Stomach (tissue), 9 donors: ENCODE measurements around the gene ESPL1. TPM values are rescaled to one million over a fixed set of nuclear protein-coding genes. Genes with fewer than 3 reads are reported as not detected.
A peak's percentile ranks its signal among the peaks of the same experiment; 100 is the strongest.

Experiments used
- DNase-seq, 2 donors: peaks; one replicate each; pipeline versions ENCODE4 v3.0.0 to v3.0.0-alpha.2; 2013 to 2019
- H3K27ac ChIP-seq, 5 donors: fragments of 200-600 bp in 4 of 5; sonication (generic) in 4 of 5; one replicate each; pipeline ENCODE4 v1.5.1; 2013 to 2019; ENCODE audit warnings: mild to moderate bottlenecking in 1 of 5, moderate library complexity in 1 of 5
- H3K27me3 ChIP-seq, 3 donors: fragments of 200-600 bp; sonication (generic); one replicate each; pipeline ENCODE4 v1.5.1; 2017 to 2019; ENCODE audit warnings: mixed run types in 1 of 3
- H3K36me3 ChIP-seq, 4 donors: fragments of 200-600 bp; sonication (generic); 1 replicate in 3 of 4; 2 replicates in 1 of 4; pipeline ENCODE4 v1.5.1; 2016 to 2019
- H3K4me1 ChIP-seq, 4 donors: fragments of 200-600 bp; sonication (generic); one replicate each; pipeline ENCODE4 v1.5.1; 2016 to 2019
- H3K4me3 ChIP-seq, 4 donors: fragments of 200-600 bp; sonication (generic) in 3 of 4; one replicate each; pipeline ENCODE4 v1.5.1; 2016 to 2019; ENCODE audit warnings: mild to moderate bottlenecking in 1 of 4
- H3K9me3 ChIP-seq, 4 donors: fragments of 200-600 bp; sonication (generic); one replicate each; pipeline ENCODE4 v1.5.1; 2016 to 2019
- EP300 ChIP-seq: sonication (generic); formaldehyde crosslinking; IDR thresholded peaks from one replicate; pipeline ENCODE4 v1.6.1; 2017; ENCODE audit warnings: antibody characterized with exemption
- POLR2A ChIP-seq, 4 donors: fragments of 450-650 bp; IDR thresholded peaks; one replicate each; pipeline ENCODE4 v1.6.1; 2016; ENCODE audit warnings: antibody characterized with exemption in 4 of 4, control low read depth in 2 of 4, mild to moderate bottlenecking in 1 of 4, moderate library complexity in 1 of 4
- POLR2AphosphoS5 ChIP-seq, 3 donors: sonication (generic); formaldehyde crosslinking; IDR thresholded peaks; one replicate each; pipeline ENCODE4 v1.6.1; 2016; ENCODE audit warnings: antibody characterized with exemption in 3 of 3
- WGBS, 5 donors: extraction: QIAGEN DNeasy Blood & Tissue Kit in 3 of 5; methylation state at CpG; one replicate each; pipeline versions ENCODE4 v1.1.5 to v1.1.7; 2013 to 2018; 5-methylcytosine and 5-hydroxymethylcytosine counted together
- intact Hi-C: fragments of 100-400 bp; cut with DNase I; formaldehyde crosslinking; loops from one replicate; pipeline ENCODE4 v1.15.1; 2023; ENCODE audit warnings: low total_unique reads
- polyA plus RNA-seq, 3 donors: library from polyadenylated mRNA; stranded (reverse); fragments of 200-250 nt; gene quantifications; one replicate each; pipeline ENCODE4 v1.2.3, GENCODE V29; 2013
- total RNA-seq, 5 donors: library from RNA; depleted of rRNA; stranded (reverse); fragments of >200 nt; gene quantifications; one replicate each; pipeline versions ENCODE4 v1.1.0 to v1.2.3, GENCODE V29; 2014 to 2016
- TF ChIP-seq, protein P1 (sequence below), 7 experiments: fragments of 450-650 bp in 4 of 7; fragments of 200-600 bp in 3 of 7; sonication (generic) in 3 of 7; IDR thresholded peaks; one replicate each; pipeline ENCODE4 v1.5.1; 2016 to 2019; ENCODE audit warnings: antibody characterized with exemption in 7 of 7, control low read depth in 2 of 7, mild to moderate bottlenecking in 1 of 7
- donor health status: healthy with polysubstance abuse.
- donor health status: Bipolar disorder and iron deficiency.
- donor health status: healthy.

The ESPL1 gene
- total and polyA plus RNA-seq, 8 donors = 0.15 to 43.2 (median 5.3) TPM

DNA sequence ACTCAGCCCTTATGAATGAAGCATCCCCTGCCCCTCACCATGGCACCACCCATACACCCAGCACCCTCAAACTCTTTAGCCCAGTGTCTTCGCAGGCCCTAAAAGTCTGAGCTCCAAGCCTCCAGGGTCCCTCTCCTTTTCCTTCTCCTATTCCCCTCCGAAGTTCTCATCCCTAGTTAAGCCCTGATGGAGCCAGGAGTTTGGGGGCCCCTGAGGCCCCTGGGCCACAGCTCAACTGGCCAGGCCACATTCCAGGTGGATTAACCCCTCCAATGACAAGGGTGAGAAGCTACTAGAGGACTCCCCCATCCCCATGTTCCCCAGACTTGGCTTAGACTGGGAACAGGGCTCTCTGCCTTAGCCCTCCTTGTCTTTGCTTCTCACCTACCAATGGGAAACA lies 38.6 kb upstream of the ESPL1 start:
- H3K4me1 ChIP-seq = peaks cover 35 to 84% (median 64%) of the 10 kb centered on the region in 4 donors
- H3K4me3 ChIP-seq = no peak overlapping the region
- DNase-seq = no peak
- peaks cover 0 to 12% (median 0%) of the 10 kb centered on the region in 3 donors for H3K27me3 ChIP-seq
- intact Hi-C loops = no loop called here
- H3K36me3 ChIP-seq = peaks cover 6 to 26% (median 16%) of the 10 kb centered on the region in 4 donors
- TF ChIP-seq, protein P1, sequence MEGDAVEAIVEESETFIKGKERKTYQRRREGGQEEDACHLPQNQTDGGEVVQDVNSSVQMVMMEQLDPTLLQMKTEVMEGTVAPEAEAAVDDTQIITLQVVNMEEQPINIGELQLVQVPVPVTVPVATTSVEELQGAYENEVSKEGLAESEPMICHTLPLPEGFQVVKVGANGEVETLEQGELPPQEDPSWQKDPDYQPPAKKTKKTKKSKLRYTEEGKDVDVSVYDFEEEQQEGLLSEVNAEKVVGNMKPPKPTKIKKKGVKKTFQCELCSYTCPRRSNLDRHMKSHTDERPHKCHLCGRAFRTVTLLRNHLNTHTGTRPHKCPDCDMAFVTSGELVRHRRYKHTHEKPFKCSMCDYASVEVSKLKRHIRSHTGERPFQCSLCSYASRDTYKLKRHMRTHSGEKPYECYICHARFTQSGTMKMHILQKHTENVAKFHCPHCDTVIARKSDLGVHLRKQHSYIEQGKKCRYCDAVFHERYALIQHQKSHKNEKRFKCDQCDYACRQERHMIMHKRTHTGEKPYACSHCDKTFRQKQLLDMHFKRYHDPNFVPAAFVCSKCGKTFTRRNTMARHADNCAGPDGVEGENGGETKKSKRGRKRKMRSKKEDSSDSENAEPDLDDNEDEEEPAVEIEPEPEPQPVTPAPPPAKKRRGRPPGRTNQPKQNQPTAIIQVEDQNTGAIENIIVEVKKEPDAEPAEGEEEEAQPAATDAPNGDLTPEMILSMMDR (IDR thresholded peaks at IDR 0.05) = no peak
- TF ChIP-seq POLR2AphosphoS5 (IDR thresholded peaks at IDR 0.05) = no peak
- no peak for TF ChIP-seq EP300
- no peak for TF ChIP-seq POLR2A (IDR thresholded peaks at IDR 0.05)
- H3K9me3 ChIP-seq = no peaks in the 10 kb centered on the region
- H3K27ac ChIP-seq = peak overlapping the region in 3 of 5 donors; percentile 19 to 90 (median 89)
- 85 to 93% (median 87%) methylated on average over 2 of the region's 2 CpGs for WGBS, 5 donors

DNA sequence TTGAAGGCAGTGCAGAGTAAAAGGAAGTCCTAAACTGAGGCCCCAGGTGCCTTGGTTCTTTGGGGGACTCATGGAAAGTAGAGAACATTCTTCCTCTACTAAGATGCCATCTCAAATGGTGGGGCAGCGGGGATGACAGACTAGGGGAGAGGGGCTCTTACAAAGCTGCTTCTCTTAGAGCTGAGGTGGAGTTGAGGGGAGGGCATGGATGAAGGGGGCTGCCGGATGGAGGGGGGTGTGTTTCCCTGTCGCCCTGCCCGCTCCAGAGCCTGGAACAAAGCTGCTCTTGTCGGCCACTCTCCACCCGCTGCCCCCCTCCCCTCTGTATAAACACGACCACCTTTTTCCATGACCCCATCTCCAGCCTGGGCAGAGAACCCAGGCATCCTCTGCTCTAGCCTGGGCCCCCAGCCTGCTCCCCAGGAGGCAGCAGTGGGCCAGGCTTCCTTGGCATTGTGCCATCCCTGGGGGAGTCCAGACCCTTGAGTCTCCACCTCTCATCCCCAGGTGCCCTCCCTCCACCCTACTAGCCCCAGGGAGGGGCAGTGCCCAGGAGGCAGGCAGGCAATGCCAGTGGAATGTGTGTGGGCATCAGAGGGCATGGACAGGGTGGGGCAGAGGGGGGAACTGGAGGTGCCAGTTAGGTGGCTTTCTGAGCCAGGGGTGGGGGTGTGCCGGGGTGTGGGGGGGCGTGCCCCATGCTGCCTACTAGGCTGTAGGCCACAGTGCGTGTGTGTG lies 37.8 kb upstream of the ESPL1 start:
- WGBS, 5 donors = 36 to 74% (median 47%) methylated on average over 5 to 10 of the region's 10 CpGs
- Histone ChIP-seq H3K4me1 (peaks cover 28 to 77% (median 57%) of the 10 kb centered on the region in 4 donors), H3K36me3 (peaks cover 6 to 26% (median 16%) of the 10 kb centered on the region in 4 donors), H3K4me3 (peak overlapping the region in 3 of 4 donors; percentile 9 to 68 (median 57)), H3K27ac (peak overlapping the region; percentile 67 to 90 (median 89)), H3K27me3 (peaks cover 0 to 12% (median 0%) of the 10 kb centered on the region in 3 donors), H3K9me3 (no peaks in the 10 kb centered on the region)
- TF ChIP-seq POLR2AphosphoS5 (IDR thresholded peaks at IDR 0.05) = peak in 2 of 3 donors; percentile 17 to 56
- TF ChIP-seq, protein P1 (IDR thresholded peaks at IDR 0.05) = no peak
- no peak for TF ChIP-seq POLR2A (IDR thresholded peaks at IDR 0.05)
- intact Hi-C loops = no loop called here
- DNase-seq = peak; percentile 77 to 78

DNA sequence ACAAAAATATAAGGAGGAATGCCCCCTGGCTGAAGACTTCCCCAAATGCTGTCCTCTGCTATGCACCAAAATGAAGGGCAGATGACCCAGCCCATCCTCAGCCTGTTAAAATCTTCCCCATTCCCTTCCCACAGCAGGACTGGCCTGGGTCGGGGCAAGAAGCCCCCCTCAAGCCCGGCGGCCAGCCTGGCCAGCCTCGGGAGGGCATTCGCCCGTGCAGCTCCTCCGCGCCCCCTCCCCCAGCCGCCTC lies 36.5 kb upstream of the ESPL1 start:
- H3K9me3 ChIP-seq = no peaks in the 10 kb centered on the region
- intact Hi-C loops = no loop called here
- peaks cover 28 to 64% (median 51%) of the 10 kb centered on the region in 4 donors for H3K4me1 ChIP-seq
- no peak for DNase-seq
- 0 to 4% (median 1%) methylated on average over 7 to 9 of the region's 9 CpGs for WGBS, 5 donors
- H3K27me3 ChIP-seq = peaks cover 0 to 12% (median 0%) of the 10 kb centered on the region in 3 donors
- peaks cover 6 to 19% (median 15%) of the 10 kb centered on the region in 4 donors for H3K36me3 ChIP-seq
- TF ChIP-seq, protein P1 (IDR thresholded peaks at IDR 0.05) = no peak
- TF ChIP-seq POLR2AphosphoS5 (IDR thresholded peaks at IDR 0.05) (no peak), EP300 (no peak), POLR2A (IDR thresholded peaks at IDR 0.05) (no peak)
- peak overlapping the region; percentile 78 to 90 (median 89) for H3K27ac ChIP-seq
- peak overlapping the region; percentile 57 to 73 (median 66) for H3K4me3 ChIP-seq

DNA sequence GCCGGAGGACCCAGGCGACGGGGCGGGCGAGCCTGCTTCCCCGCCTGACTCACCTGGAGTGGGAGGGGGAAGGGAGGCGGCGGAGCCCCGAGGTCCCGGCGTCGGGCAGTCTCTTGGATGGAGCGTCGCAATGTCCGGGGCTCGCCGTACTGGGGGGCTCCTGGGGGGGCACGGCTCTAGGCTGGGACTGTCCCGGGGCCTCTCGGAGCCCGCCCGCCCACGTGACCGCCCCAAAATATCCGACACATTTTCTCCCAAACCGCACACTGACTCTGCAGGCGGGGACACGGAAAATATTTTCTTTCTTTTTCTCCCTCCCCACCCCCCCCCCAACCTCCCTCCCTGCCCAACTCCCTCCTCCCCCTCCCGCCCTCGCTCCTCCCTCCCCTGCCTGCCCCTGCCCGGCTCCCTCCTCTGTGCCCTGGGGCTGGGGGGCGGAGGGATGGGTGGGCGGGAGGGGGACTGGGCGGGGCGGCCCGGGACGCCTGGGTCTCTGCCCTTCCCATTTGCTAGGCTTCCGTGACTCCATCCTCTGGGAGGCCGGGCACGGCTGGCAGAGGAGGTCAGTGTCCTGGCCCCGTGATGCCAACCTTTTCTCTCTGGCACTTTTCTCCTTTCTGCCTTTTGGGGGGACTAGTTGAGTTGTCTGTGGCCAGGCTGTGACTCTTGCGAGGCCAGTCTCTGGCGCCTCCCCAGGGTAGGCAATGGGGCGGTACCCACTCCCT lies 36.0 kb upstream of the ESPL1 start, which contains the start of gene RARG:
Gene RARG, minus strand, starts transcription at position 289 of the 725 bp plus-strand sequence. CDS start 4,664 bp downstream, outside the sequence.
- Histone ChIP-seq H3K27ac (peak within 1 kb of the TSS; percentile 78 to 90 (median 89)), H3K4me3 (peak within 1 kb of the TSS; percentile 57 to 73 (median 66)), H3K9me3 (no peaks in the 10 kb centered on the region), H3K4me1 (peaks cover 28 to 62% (median 51%) of the 10 kb centered on the region in 4 donors), H3K27me3 (peaks cover 0 to 12% (median 0%) of the 10 kb centered on the region in 3 donors), H3K36me3 (peaks cover 6 to 14% (median 10%) of the 10 kb centered on the region in 4 donors)
- WGBS, 5 donors = 0 to 1% (median 0%) methylated on average over 26 to 43 of the region's 44 CpGs
- peak; percentile 63 to 84 for DNase-seq
- TF ChIP-seq POLR2A (IDR thresholded peaks at IDR 0.05) = no peak
- TF ChIP-seq EP300 = no peak
- peak in 2 of 3 donors; percentile 39 to 52 for TF ChIP-seq POLR2AphosphoS5 (IDR thresholded peaks at IDR 0.05)
- TF ChIP-seq, protein P1 (IDR thresholded peaks at IDR 0.05) = no peak
- intact Hi-C loops = no loop called here
